ENCODE data around the gene VPS39.

DNA sequence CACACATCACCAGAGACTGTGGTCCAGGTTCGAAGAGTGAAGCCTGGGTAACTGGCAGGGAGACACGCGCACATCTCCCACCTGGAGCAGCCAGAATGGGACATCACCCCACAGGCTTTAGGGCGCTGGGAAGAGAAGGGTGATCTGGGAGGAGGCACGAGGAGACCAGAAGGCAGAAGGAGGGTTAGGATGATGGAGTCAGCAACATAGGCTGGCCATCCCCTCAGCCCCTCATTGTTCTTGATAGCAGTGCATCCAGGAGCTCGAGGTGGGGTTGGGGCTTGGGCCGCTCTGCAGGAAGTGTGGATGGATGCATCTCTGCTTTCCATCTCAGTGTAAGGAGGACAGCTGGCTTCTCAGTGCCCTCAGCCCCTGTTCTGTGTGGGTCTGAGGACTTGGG is 66.9 kb downstream of the VPS39 start:
- TF ChIP-seq CTCF (IDR thresholded peaks at IDR 0.05; ENCODE audit: low read depth, low read length) (no peak), EZH2phosphoT487 (IDR thresholded peaks at IDR 0.05; ENCODE audit: low read depth) (no peak)
